ENCODE measurements around the gene AOPEP.
A peak's percentile ranks its signal among the peaks of the same experiment; 100 is the strongest.

Gene AOPEP

GRCh38 chr9:94818178-94818541 lies 91.7 kb downstream of the AOPEP start:
- H3K27ac ChIP-seq (ENCODE audit: low read length): no peak overlapping the region
- H3K4me2 ChIP-seq (ENCODE audit: low read depth, low read length): no peak overlapping the region
- H3K36me3 ChIP-seq (replicated peaks; ENCODE audit: insufficient read depth, low read length): no peaks in the 10 kb centered on the region
- no peaks in the 10 kb centered on the region; the same call in 1 of the 2 replicates for H3K9me3 ChIP-seq (replicated peaks; ENCODE audit: insufficient read depth, low read length)
- H3K4me3 ChIP-seq (ENCODE audit: low read length): no peak overlapping the region
- H3F3A ChIP-seq (ENCODE audit: insufficient read depth, low read length): peaks cover 14% of the 10 kb centered on the region
- DNase-seq: no peak
- H4K20me1 ChIP-seq (ENCODE audit: insufficient read depth, low read length): 0 out of 2 replicates have a peak, but pooled peaks cover 3% of the 10 kb centered on the region
- no peak overlapping the region for H2AFZ ChIP-seq (ENCODE audit: low read length)
- H3K9ac ChIP-seq (ENCODE audit: low read length): no peak overlapping the region
- H3K9me2 ChIP-seq (replicated peaks; ENCODE audit: insufficient read depth, low read length): no peaks in the 10 kb centered on the region
- H3K79me2 ChIP-seq (ENCODE audit: low read length): no peaks in the 10 kb centered on the region
- H3K4me1 ChIP-seq (ENCODE audit: low read length): peaks cover 13% of the 10 kb centered on the region
- TF ChIP-seq CTCF (IDR thresholded peaks at IDR 0.05; ENCODE audit: low read length): no peak
- TF ChIP-seq EZH2 (optimal IDR thresholded peaks at IDR 0.05; ENCODE audit: low read depth, low read length): no peak
- TF ChIP-seq EZH2phosphoT487 (IDR thresholded peaks at IDR 0.05; ENCODE audit: low read length): no peak
- 0 out of 2 replicates have a peak, but pooled peaks cover 3% of the 10 kb centered on the region for H3K27me3 ChIP-seq (replicated peaks; ENCODE audit: insufficient read depth, low read length)

GRCh38 chr9:94819161-94819687 lies 92.7 kb downstream of the AOPEP start:
- H3K9me2 ChIP-seq (replicated peaks; ENCODE audit: insufficient read depth, low read length): no peaks in the 10 kb centered on the region
- H2AFZ ChIP-seq (ENCODE audit: low read length): no peak overlapping the region
- TF ChIP-seq EZH2 (optimal IDR thresholded peaks at IDR 0.05; ENCODE audit: low read depth, low read length): no peak
- no peak for TF ChIP-seq EZH2phosphoT487 (IDR thresholded peaks at IDR 0.05; ENCODE audit: low read length)
- no peak overlapping the region for H3K9ac ChIP-seq (ENCODE audit: low read length)
- peaks cover 13% of the 10 kb centered on the region for H3K4me1 ChIP-seq (ENCODE audit: low read length)
- 0 out of 2 replicates have a peak, but pooled peaks cover 3% of the 10 kb centered on the region for H4K20me1 ChIP-seq (ENCODE audit: insufficient read depth, low read length)
- peaks cover 14% of the 10 kb centered on the region for H3F3A ChIP-seq (ENCODE audit: insufficient read depth, low read length)
- no peaks in the 10 kb centered on the region; the same call in 1 of the 2 replicates for H3K9me3 ChIP-seq (replicated peaks; ENCODE audit: insufficient read depth, low read length)
- no peak for DNase-seq
- no peak overlapping the region for H3K27ac ChIP-seq (ENCODE audit: low read length)
- no peaks in the 10 kb centered on the region for H3K36me3 ChIP-seq (replicated peaks; ENCODE audit: insufficient read depth, low read length)
- no peak overlapping the region for H3K4me3 ChIP-seq (ENCODE audit: low read length)
- no peaks in the 10 kb centered on the region for H3K79me2 ChIP-seq (ENCODE audit: low read length)
- no peak overlapping the region for H3K4me2 ChIP-seq (ENCODE audit: low read depth, low read length)
- 0 out of 2 replicates have a peak, but pooled peaks cover 3% of the 10 kb centered on the region for H3K27me3 ChIP-seq (replicated peaks; ENCODE audit: insufficient read depth, low read length)

- Histone ChIP-seq H3K27ac (ENCODE audit: low read length) (no peak overlapping the region), H3K4me2 (ENCODE audit: low read depth, low read length) (peak overlapping the region; percentile 5; the same call in 1 of the 2 replicates), H3K9me2 (replicated peaks; ENCODE audit: insufficient read depth, low read length) (no peaks in the 10 kb centered on the region), H3K27me3 (replicated peaks; ENCODE audit: insufficient read depth, low read length) (0 out of 2 replicates have a peak, but pooled peaks cover 3% of the 10 kb centered on the region), H3F3A (ENCODE audit: insufficient read depth, low read length) (peaks cover 14% of the 10 kb centered on the region), H3K4me3 (ENCODE audit: low read length) (no peak overlapping the region), H2AFZ (ENCODE audit: low read length) (no peak overlapping the region), H3K9ac (ENCODE audit: low read length) (no peak overlapping the region), H4K20me1 (ENCODE audit: insufficient read depth, low read length) (0 out of 2 replicates have a peak, but pooled peaks cover 3% of the 10 kb centered on the region), H3K9me3 (replicated peaks; ENCODE audit: insufficient read depth, low read length) (no peaks in the 10 kb centered on the region; the same call in 1 of the 2 replicates), H3K36me3 (replicated peaks; ENCODE audit: insufficient read depth, low read length) (no peaks in the 10 kb centered on the region), H3K4me1 (ENCODE audit: low read length) (peaks cover 13% of the 10 kb centered on the region), H3K79me2 (ENCODE audit: low read length) (no peaks in the 10 kb centered on the region)
- DNase-seq: peak; percentile 42
- TF ChIP-seq EZH2phosphoT487 (IDR thresholded peaks at IDR 0.05; ENCODE audit: low read length) (no peak), CTCF (IDR thresholded peaks at IDR 0.05; ENCODE audit: low read length) (no peak), EZH2 (optimal IDR thresholded peaks at IDR 0.05; ENCODE audit: low read depth, low read length) (no peak)
Observed at GRCh38 chr9:94821098-94821887, 94.8 kb downstream of the AOPEP start.

Data from MM.1S (cell line).